Ascending aorta (tissue), 2 donors: Measurements from ENCODE around the gene ADGRL3. TPM values are rescaled to one million over a fixed set of nuclear protein-coding genes. Genes with fewer than 3 reads are reported as not detected.

Source experiments
- DNase-seq, 2 donors: peaks; one replicate each; pipeline ENCODE4 v3.0.0-alpha.2; 2019; ENCODE audit warnings: low spot score in 2 of 2
- H3K27ac ChIP-seq, 2 donors: fragments of 200-600 bp; sonication (generic); one replicate each; pipeline ENCODE4 v1.5.1; 2016 to 2017; ENCODE audit warnings: mild to moderate bottlenecking in 1 of 2
- H3K27me3 ChIP-seq: fragments of 200-600 bp; sonication (generic); one replicate; pipeline ENCODE4 v1.5.1; 2017
- H3K36me3 ChIP-seq, 2 donors: fragments of 200-600 bp; sonication (generic); one replicate each; pipeline ENCODE4 v1.5.1; 2016
- H3K4me1 ChIP-seq, 2 donors: fragments of 200-600 bp; sonication (generic); one replicate each; pipeline ENCODE4 v1.5.1; 2016 to 2017; ENCODE audit warnings: mild to moderate bottlenecking in 1 of 2
- H3K4me3 ChIP-seq, 2 donors: fragments of 200-600 bp; sonication (generic); one replicate each; pipeline ENCODE4 v1.5.1; 2016 to 2017; ENCODE audit warnings: mild to moderate bottlenecking in 1 of 2
- H3K9me3 ChIP-seq, 2 donors: fragments of 200-600 bp; sonication (generic); one replicate each; pipeline ENCODE4 v1.5.1; 2016
- intact Hi-C: fragments of 100-400 bp; cut with DNase I; formaldehyde crosslinking; loops from one replicate; pipeline ENCODE4 v1.15.1; 2023
- total RNA-seq: library from RNA; depleted of rRNA; stranded (reverse); fragments of >200 nt; gene quantifications from one replicate; pipeline ENCODE4 v1.1.0, GENCODE V29; 2016
- TF ChIP-seq, protein P1 (sequence below), 3 experiments: fragments of 200-600 bp in 2 of 3; fragments of 450-650 bp in 1 of 3; sonication (generic) in 2 of 3; IDR thresholded peaks; one replicate each; pipeline ENCODE4 v1.5.1; 2016 to 2019; ENCODE audit warnings: antibody characterized with exemption in 3 of 3, mild to moderate bottlenecking in 1 of 3, moderate library complexity in 1 of 3

The ADGRL3 gene
- total RNA-seq, 1 donor from 2014 or later = 22.2 TPM

DNA sequence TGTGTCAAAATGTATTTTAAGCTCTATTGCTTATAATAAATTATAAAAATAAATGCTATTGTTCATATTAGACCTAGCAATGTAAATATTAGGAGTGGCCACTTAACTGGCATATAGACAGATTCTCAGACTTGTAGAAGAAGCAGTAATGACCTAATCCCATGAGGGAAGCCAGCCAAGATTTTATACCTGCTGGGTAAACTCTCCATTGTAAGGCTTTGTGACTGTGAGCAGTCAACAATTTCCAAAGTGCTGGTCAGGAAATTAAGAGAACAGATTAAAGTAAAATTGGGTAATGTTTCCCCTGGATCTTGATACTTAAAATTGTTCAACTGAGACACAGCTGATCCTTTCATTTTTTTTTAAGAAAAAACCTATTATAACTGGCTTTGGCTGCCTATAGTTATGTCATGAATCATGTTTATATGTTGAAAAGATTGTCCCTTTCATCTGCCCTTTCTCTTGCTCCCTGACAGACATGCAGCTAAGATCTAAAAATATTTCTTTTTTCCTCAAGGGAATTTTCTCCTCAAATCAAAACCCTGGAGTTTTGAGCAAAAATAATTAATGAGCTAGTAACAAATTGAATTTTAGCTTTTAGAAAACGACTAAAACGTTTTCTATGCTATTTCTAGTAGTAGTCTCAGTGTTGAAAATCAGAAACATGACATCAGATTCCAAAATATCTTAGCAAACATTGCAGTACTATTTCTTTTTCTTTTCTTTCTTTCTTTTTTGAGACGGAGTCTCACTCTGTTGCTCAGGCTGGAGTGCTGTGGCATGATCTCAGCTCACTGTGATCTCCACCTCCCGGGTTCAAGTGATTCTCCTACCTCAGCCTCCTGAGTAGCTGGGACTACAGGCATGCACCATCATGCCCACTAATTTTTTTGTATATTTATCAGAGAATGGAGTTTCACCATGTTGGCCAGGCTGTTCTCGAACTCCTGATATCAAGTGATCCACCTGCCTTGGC, 77.9 kb downstream of the ADGRL3 start:
- H3K27me3 ChIP-seq = no peaks in the 10 kb centered on the region
- TF ChIP-seq, protein P1, sequence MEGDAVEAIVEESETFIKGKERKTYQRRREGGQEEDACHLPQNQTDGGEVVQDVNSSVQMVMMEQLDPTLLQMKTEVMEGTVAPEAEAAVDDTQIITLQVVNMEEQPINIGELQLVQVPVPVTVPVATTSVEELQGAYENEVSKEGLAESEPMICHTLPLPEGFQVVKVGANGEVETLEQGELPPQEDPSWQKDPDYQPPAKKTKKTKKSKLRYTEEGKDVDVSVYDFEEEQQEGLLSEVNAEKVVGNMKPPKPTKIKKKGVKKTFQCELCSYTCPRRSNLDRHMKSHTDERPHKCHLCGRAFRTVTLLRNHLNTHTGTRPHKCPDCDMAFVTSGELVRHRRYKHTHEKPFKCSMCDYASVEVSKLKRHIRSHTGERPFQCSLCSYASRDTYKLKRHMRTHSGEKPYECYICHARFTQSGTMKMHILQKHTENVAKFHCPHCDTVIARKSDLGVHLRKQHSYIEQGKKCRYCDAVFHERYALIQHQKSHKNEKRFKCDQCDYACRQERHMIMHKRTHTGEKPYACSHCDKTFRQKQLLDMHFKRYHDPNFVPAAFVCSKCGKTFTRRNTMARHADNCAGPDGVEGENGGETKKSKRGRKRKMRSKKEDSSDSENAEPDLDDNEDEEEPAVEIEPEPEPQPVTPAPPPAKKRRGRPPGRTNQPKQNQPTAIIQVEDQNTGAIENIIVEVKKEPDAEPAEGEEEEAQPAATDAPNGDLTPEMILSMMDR (IDR thresholded peaks at IDR 0.05) = no peak
- H3K36me3 ChIP-seq = no peaks in the 10 kb centered on the region
- peaks cover 0 to 13% of the 10 kb centered on the region in 2 donors for H3K4me1 ChIP-seq
- peak overlapping the region; percentile 44 to 59 for H3K27ac ChIP-seq
- intact Hi-C loops = loop anchor here (5.0 to 10.0 kb wide), 2 partner anchors 76 to 237 kb away; partner anchors contain the start of gene ADGRL3
- H3K4me3 ChIP-seq = peak overlapping the region in 1 of 2 donors; percentile 33
- DNase-seq = no peak
- no peaks in the 10 kb centered on the region for H3K9me3 ChIP-seq

DNA sequence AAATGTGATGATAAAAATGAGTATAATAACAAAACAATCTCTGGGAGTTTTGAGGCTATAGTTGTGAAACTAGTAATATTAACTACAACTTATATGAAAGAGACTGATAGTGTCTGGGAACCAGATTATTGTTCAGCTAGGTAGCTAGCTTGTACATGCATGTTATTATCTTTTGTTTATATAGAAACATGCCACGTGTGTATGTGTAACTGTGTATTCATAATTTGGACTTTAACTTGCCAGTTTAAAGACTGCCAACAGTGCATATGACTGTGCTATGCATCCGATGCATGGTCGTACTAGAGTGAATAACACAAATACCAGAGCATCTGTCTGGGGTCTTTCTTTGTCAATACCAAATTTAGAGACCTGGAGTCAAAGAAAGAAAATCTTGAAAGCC, 92.2 kb downstream of the ADGRL3 start:
- TF ChIP-seq, protein P1 (IDR thresholded peaks at IDR 0.05) = no peak
- no peaks in the 10 kb centered on the region for H3K9me3 ChIP-seq
- DNase-seq = no peak
- H3K27ac ChIP-seq = no peak overlapping the region
- intact Hi-C loops = no loop called here
- no peaks in the 10 kb centered on the region for H3K4me1 ChIP-seq
- no peaks in the 10 kb centered on the region for H3K27me3 ChIP-seq
- H3K36me3 ChIP-seq = no peaks in the 10 kb centered on the region
- H3K4me3 ChIP-seq = no peak overlapping the region

DNA sequence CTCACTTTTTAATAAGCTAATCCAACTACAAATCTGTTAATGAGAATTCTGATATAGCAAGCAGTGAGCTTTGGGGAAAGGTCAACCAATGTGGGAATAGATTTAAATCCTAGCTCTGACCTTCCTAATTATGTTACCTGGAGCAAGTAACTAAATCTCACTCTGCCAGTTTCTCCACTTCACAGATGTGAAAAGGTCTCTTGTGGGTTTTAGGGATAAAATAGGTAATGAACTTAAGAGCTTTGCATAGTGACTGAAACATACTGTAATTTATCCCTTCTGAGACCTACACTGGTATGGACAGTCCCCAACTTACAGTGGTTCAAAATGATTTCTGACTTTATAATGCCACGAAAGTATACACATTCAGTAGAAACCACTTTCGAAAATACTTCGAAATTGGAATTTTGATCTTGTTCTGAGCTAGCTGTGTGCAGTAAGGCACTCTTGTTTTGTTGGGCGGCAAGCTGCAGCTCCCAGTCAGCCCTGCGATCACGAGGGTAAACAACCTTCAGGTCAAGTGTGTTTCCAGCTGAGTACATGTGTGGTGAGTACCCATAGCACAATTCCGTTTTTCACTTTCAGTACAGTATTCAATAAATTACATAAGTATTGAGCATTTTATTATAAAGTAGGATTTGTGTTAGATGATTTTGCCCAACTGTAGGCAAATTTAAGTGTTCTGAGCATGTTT, 93.7 kb downstream of the ADGRL3 start:
- H3K4me1 ChIP-seq = no peaks in the 10 kb centered on the region
- no peak overlapping the region for H3K4me3 ChIP-seq
- intact Hi-C loops = no loop called here
- TF ChIP-seq, protein P1 (IDR thresholded peaks at IDR 0.05) = no peak
- no peak for DNase-seq
- no peaks in the 10 kb centered on the region for H3K27me3 ChIP-seq
- no peaks in the 10 kb centered on the region for H3K36me3 ChIP-seq
- no peak overlapping the region for H3K27ac ChIP-seq
- H3K9me3 ChIP-seq = no peaks in the 10 kb centered on the region

DNA sequence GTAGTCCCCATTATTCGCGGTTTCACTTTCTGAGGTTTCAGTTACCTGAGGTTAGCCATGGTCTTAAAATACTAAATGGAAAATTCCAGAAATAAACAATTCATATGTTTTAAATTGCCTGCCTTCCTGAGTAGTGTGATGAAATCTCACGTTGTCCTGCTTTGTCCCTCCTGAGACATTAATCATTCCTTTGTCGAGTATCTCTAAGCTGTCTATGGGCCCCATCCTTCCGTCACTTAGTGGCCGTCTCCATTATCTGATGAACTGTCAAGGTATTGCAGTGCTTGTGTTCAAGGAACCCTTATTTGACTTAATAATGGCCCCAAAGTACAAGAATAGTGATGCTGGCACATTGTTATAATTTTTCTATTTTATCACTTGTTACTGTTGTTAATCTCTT, 94.8 kb downstream of the ADGRL3 start:
- Histone ChIP-seq H3K4me1 (no peaks in the 10 kb centered on the region), H3K9me3 (no peaks in the 10 kb centered on the region), H3K27ac (no peak overlapping the region), H3K27me3 (no peaks in the 10 kb centered on the region), H3K4me3 (no peak overlapping the region), H3K36me3 (no peaks in the 10 kb centered on the region)
- no peak for DNase-seq
- intact Hi-C loops = no loop called here
- TF ChIP-seq, protein P1 (IDR thresholded peaks at IDR 0.05) = no peak

DNA sequence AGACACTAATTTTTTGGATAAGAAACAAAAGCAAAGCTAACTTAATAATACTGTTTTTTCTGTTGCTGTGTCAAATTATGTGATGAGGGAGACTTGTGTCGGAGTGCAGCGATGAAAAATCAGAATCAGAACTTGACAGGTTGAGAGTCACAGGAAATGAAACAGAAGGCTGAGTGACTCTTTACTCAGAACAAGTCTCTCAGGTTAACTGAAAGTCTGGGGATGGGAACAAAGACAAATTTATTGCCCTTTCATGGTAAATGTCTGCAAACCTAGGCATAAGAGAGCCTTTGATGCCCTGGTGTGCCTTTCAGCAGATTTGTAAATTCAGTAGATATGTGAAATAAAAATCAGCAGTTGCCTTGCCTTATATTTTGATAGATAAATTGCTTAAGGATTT, 96.0 kb downstream of the ADGRL3 start:
- DNase-seq = no peak
- H3K27ac ChIP-seq = no peak overlapping the region
- TF ChIP-seq, protein P1 (IDR thresholded peaks at IDR 0.05) = no peak
- H3K9me3 ChIP-seq = no peaks in the 10 kb centered on the region
- intact Hi-C loops = no loop called here
- H3K4me1 ChIP-seq = no peaks in the 10 kb centered on the region
- no peaks in the 10 kb centered on the region for H3K36me3 ChIP-seq
- no peak overlapping the region for H3K4me3 ChIP-seq
- H3K27me3 ChIP-seq = no peaks in the 10 kb centered on the region
